ELF-1 (cell line): ENCODE data around the gene AK6.
"Not testable (repeated sequence)": the region's sequence is repeated elsewhere in the genome, so short reads cannot be mapped to it uniquely, and the experiment has no call there.

ENCODE experiments used
- DNase-seq: peaks from one replicate; pipeline ENCODE4 v3.0.0-alpha.2; 2016; ENCODE audit warnings: low read depth, low spot score

The AK6 gene

GRCh38 chr5:69335341-69335935 is 33.9 kb downstream of the AK6 start:
- DNase-seq, result peak; percentile 44

DNA sequence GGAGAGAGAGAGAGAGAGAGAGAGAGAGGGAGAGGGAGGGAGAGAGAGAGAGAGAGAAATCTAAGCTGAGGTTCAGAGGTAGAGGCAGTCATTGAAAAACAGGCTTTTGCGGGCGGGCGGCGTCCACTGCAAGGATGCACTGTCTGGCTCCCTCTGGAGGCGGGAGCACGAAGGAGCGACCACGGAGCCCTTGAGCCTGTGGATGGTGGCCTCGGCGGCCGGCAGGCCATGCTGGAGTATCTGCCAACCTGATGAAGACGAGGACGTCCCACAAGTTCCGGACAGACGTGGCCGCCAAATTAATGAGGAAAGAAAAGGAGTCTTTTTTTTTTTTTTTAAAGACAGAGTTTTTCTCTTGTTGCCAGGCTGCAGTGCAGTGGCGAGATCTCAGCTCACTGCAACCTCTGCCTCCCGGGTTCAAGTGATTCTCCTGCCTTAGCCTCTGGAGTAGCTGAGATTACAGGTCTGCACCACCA is 34.5 kb downstream of the AK6 start:
- peak; percentile 90 for DNase-seq

GRCh38 chr5:69333668-69334315 is 35.5 kb downstream of the AK6 start:
- not testable (repeated sequence) for DNase-seq

GRCh38 chr5:69331528-69332445 is 37.5 kb downstream of the AK6 start:
- DNase-seq, result no peak

DNA sequence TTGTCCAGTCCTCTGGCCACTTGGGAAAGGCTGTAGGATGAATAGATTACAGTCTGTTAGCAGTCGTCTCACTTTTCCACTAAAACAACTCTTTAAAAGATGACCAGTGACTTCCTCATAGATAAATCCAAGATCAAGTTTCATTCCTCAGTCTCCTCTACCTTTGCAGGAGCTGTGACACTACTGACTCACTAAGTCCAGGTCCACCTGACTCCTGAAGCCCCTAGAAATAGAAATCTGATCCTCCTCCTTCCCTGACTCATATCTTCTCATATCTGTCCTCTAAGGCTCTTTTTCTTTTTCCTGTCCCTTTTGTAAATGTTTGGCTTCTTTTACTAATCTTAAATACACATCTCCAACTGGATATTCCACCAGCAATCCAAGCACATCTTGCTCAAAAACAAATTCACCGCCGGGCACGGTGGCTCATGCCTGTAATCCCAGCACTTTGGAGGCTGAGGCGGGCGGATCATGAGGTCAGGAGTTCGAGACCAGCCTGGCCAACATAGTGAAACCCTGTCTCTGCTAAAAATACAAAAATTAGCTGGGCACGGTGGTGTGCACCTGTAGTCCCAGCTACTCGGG is 39.3 kb downstream of the AK6 start:
- DNase-seq, result no peak

GRCh38 chr5:69326365-69326764 is 43.0 kb downstream of the AK6 start:
- no peak for DNase-seq

DNA sequence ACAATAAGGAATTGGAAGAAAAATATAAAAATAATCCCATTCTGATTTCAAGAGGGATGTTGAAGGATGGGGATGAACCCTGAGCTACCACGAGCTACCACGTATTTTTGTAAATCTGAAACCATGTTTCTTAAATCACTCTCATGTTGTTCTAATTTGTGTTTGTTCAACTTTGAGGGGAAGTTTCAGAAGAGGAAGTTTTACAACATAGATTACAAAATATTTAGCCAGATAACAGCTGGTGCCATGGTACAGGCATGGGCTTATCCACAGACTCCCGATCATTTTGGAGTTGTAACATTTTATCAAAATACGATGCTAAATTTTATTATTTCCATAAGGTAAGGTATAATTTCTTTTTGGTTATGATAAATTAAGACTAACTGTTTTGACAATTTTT is 51.9 kb downstream of the AK6 start:
- DNase-seq, result no peak

GRCh38 chr5:69315972-69316371 is 53.3 kb downstream of the AK6 start:
- no peak for DNase-seq

DNA sequence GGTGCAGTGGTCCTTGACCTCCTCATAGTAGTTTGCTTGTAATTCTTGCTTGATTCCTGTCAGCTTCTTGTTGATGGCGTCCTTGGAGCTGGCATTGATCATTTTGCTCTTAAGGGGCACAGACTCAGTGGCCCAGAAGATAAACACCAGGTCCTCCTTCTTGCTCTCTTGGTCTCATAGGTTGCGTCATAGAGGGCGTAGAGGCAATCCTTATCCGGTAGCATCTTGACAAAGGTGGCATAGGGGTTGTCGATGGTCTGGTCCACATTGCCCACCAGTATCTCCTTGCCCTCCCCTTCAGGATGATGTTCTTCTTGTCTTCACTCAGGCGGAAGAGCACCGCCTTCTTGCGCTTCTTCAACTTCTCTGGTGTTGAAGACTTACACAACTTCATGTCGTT is 55.9 kb downstream of the AK6 start:
- DNase-seq, result no peak

- DNase-seq, result no peak
Observed at GRCh38 chr5:69312459-69313160, 56.7 kb downstream of the AK6 start.

GRCh38 chr5:69309380-69309779 is 59.9 kb downstream of the AK6 start:
- no peak for DNase-seq

DNA sequence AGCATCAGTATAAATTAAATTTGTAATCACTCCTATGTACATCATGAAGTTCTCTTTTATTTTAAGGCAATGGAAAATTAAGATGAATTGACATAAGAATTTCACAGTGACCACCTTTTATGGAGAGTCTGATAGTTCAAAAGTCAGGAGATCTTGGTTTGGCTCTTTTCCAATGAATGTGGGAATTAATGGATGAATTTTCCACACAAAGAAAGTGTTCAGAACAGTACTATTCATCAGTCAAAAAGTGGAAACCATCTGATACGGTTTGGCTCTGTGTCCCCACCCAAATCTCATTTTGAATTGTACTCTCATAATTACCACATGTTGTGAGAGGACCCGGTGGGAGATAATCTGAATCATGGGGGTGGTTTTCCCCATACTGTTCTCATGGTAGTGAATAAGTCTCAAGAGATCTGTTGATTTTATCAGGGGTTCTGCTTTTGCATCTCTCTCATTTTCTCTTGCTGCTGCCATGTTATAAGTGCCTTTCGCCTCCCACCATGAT is 61.2 kb downstream of the AK6 start:
- no peak for DNase-seq

- no peak for DNase-seq
Observed at GRCh38 chr5:69305512-69305911, 63.8 kb downstream of the AK6 start.
